A172 (cell line): ENCODE data around the gene PEX3. TPM values are rescaled to one million over a fixed set of nuclear protein-coding genes. Genes with fewer than 3 reads are reported as not detected.
A peak's percentile ranks its signal among the peaks of the same experiment; 100 is the strongest.
"Not testable (repeated sequence)": the region's sequence is repeated elsewhere in the genome, so short reads cannot be mapped to it uniquely, and the experiment has no call there.

Experiments
- DNase-seq: peaks from one replicate; pipeline ENCODE4 v3.0.0-alpha.2; 2015; ENCODE audit warnings: low spot score
- total RNA-seq: library from RNA; depleted of rRNA; stranded (reverse); fragments of >200 nt; shearing (Covaris generic); gene quantifications from 2 replicates; pipeline ENCODE4 v1.2.3, GENCODE V29; 2014

The PEX3 gene
- total RNA-seq, 1 experiment from 2014 or later: 24.7 TPM

DNA sequence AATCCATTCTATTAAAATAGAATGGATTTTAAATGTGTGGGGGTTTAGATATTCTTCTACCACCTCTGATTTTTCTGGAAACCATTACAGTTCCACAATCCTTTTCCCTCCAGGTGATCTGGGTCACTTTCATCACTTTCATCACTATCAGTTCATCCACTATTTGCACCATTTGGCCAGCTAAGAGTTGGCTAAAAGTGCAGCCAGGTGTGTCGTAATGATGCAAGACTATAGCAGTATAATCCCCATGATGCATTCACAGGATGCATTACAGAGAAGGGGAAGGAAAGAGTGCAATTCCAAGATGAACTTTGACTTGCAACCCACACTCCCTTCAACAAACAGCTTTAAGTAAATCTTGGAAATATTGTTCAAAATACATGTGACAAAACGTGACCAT, 56.0 kb downstream of the PEX3 start:
- no peak for DNase-seq

DNA sequence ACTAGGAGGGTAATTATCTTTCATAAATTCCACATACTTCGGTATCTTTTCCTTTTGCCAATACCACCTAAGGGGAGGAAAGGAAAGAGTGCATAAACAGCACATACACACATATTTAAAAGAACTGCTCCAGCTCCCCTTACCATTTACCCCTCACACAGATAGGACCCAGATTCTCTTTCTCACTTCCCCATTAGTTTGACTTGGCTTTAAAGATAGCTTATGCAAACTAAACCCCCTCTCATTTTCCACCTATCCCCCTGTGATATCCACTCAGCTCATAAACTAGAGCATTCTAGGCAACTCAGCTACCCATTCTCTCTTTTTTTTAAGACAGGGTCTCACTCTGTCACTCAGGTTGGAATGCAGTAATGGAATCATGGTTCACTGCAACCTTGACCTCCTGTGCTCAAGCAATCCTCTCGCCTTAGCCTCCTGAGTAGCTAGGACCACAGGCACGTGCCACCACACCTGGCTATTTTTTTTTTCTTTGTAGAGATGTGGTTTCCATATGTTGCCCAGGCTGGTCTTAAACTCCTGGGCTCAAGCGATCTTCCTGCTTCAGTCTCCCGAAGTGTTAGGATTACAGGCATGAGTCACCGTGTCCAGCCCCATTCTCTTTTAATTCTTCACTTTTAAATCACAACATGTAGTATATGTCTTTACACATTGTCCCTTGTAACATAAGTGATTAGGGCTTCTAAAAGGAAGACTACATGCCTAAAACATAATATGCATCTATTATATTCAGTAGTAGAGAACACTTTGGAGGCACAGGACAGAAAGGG, 56.9 kb downstream of the PEX3 start:
- DNase-seq: no peak

DNA sequence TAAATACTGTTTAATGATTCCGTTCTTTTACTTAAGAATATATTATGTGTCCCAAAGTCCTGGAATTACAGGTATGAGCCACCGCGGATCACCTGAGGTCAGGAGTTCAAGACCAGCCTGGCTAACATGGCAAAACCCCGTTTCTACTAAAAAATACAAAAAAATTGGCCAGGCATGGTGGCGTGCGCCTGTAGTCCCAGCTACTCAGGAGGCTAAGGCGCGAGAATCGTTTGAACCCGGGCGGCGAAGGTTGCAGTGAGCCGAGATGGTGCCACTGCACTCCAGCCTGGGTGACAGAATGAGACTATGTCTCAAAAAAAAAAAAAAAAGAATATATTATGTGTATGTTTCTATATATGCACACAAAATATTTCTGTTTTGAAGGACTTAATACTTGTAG, 59.7 kb downstream of the PEX3 start:
- not testable (repeated sequence) for DNase-seq

DNA sequence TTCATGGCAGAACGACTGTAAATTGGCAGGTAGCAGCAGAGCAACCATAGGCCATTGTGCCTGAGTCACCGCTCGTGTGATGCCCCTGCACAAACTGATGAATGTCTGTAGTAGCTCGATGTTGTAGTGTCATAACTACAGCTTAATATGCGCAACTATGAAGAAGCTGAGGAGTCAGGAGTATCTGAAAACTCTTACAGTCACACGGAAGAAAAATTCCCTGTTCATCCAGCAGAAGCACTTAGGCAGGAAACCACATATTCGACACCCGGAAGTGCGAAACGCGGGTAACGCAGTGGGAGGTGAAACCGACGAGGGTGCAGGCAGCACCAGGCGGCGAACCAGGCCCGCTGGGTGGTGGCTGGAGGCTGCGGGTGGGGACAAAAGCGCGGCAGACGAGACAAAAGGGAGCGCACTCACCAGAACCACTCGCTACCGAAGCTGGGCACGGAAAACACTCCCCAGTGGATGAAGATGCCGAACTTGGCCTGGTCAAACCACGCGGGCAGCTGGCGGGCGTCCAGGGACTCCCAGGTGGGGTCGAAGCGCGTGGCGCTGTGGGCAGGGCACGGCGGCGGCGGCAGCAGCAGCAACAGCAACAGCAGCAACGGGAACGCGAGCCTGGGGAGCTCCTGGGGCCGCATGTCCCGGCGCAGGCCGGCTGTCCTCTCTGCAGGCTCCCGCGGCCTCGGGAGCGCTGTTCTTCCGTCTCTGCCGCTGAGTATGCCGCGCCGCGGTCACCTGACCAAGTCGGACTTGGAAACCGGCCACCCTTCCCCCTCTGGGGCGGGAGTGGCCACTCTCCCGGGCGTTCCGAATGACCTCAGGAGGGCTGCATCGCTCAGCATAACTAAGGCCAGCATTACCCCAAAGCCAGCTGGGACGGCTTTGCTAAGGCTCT, 60.6 kb downstream of the PEX3 start, which contains the start of gene FUCA2:
Gene FUCA2 (minus strand): TSS at position 730 of the 901 bp plus-strand sequence. CDS start 86 bp downstream, at position 644.
- peak; percentile 77 for DNase-seq

DNA sequence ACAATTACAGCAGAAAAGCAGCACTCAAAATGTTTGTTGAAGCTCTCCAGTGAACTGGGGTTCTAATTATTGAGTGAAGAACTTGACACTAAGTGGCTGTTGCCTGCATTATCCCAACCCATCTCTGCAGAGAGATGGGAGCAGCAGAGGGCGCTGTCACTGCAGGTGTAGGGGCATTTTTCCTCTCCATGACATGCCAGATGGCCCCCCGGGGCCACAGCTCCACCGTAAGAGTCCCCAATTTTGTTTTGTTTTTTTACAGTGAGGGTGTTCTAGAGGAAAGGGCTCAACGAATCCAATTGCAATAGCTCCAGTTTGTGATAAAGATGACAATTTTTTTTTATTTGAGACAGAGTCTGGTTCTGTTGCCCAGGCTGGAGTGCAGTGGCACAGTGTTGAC, 62.8 kb downstream of the PEX3 start:
- no peak for DNase-seq

DNA sequence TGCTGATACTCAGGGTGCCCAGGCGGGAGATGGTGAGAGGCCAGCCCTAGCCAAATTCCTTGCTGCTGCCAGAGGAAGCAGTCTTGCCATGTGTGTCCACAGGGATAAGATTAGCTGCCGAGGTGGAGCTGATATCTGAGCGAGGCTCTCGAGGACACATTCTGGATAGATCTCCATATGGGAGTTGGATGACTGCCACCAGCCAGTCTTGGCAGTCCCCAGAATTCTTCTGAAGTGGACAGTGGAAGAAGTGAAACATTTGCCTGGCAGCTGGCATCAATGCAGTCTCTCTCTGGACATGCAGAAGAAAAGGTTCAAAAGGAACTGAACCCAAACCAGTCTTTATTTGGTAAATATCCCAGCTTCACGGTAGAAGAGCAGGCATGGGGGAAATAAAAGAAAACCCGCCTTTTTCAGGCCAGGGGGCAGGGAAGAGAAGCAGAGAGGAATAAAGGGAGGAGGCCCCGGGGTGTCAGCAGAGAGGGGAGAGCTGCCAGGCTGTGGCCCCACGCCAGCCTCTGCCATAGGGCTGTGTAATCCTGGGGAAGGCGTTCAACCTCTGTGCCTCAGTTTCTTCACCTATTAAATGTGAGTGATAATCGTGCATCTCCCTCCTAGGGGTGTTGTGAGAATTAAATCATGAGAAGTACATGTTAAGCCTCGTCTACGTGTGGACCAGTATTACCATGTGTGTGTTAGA, 64.6 kb downstream of the PEX3 start:
- no peak for DNase-seq

DNA sequence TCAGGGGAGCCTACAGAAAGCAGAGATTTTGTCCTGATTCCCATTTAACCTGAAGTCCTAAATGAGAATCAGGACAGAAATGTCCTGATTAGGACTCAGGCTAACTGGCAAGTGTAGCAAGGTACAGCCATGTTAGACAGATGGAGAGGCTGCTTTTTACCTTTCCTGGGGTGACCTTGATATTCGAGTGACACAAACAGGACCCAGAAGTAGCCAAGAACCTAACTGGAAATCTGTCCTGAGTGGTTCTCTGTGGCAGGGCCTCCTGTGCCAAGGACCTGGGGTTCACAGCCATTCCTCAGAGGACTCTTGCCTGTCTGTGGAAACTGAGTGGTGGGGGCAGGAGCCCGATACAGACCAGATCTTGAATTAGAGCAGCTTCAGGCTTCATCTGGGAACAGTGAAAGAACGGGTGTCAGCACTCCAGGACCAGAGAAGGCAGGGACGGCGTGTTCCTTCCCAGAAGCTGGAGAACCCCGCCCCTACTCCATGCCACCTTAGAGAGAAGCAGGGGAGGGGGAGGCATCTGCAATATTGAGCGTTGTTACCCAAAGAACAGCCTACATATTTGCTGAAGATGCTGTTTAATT, 65.3 kb downstream of the PEX3 start:
- no peak for DNase-seq

DNA sequence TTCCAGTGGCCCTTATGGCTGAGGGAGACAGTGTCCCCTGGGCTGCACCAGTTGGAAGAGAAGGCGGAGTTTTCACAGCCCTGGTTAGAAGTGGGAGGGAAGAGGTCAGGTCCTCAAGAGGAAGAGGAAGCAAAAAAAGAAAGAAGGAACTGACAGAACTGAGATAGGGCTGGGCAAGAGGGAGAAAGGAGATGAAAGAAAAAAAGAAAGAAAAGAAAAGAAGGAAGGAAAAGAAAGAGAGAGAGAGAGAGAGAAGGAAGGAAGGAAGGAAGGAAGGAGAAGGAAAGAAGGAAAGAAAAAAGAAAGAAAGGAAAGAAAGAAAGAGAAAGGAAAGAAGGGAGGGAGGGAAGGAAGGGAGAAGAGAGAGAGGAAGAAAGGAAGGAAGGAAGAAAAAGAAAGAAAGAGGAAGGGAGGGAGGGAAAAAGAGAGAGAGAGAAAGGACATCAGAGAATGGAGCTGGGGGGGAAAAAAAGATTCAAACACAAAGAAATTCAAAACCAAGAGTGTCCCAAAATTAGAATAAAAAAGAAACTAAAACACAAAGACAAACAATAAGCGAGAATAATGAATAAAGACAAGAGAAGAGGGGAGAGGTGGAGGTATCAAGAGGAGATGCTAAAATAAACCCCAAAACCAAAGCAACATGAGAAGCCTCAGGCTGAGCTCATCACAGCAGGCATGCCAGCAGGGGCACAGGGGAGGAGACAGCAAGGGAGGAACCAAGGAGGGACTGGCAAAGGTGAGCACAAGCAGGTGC, 66.3 kb downstream of the PEX3 start:
- DNase-seq: no peak

DNA sequence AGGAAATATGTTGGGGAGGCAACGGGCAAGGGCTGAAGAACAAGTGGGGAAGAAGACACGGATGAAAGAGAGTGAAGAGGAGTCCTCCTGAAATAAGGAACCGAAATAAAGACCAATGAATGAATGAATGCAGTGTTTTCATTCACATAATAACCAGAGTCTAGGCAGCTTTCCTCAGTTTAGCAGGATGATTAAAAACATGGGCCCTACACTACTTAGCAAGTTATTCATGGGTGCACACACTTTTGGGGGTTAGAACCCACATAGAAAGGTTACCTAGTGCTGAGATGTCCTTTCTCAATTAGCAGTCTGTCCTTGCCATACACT, 66.8 kb downstream of the PEX3 start:
- no peak for DNase-seq

DNA sequence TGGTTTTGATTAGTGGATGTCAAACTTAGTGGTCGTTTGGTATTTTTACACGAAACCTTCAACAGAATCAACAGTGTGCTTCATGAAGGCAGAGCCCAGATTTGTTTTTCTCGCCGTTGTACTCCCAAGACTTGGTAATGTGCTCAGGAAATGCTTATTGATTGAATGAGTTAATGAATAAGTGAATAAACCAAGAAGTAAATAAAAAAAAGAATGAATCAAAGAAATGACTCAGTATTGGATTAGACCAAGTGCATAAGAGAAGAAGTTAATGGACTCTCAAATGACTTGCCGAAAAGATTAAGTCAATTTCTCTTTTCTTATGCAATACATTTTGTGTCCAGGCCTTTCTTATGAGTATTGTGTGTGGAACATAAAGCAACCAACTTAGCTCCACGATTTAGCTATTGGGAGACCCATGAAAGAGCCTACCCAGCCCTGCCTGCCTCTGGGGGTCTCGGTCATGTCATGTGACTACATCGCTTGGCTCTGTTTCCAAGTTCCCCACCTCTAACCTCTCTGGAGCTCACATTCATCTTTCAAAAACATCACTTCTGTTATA, 71.5 kb downstream of the PEX3 start:
- DNase-seq: no peak

DNA sequence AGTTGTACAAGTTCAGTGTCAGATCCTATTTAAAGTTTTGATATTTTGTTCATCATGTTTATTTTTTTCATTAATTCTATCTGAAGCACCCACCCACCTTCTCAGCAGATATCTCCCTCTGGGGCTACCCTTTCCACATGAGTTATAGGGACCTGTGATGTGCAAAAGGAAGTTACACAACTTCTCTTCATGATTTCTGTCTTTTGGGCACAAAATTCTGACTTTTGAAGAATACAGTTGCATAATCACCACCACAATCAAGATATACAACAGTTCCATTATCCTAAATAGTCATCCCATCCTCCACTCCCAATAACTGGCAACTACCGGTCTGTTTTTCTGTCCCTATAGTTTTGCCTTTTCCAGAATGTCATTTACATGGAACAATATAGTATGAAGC, 74.8 kb downstream of the PEX3 start:
- no peak for DNase-seq

DNA sequence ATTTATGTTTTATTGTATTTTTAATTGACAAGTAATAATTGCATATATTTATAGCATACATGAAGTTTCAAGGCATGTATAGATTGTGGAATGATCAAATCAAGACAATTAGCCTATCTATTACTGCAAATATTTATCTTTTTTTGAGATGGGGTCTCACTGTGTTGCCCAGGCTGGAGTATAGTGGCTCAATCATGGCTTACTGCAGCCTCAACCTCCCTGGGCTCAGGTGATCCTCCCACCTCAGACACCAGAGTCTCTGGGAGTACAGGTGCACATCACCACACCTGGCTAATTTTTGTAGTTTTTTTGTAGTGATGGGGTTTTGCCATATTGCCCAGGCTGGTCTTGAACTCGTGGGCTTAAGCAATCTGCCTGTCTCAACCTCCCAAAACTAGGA, 77.1 kb downstream of the PEX3 start:
- no peak for DNase-seq

DNA sequence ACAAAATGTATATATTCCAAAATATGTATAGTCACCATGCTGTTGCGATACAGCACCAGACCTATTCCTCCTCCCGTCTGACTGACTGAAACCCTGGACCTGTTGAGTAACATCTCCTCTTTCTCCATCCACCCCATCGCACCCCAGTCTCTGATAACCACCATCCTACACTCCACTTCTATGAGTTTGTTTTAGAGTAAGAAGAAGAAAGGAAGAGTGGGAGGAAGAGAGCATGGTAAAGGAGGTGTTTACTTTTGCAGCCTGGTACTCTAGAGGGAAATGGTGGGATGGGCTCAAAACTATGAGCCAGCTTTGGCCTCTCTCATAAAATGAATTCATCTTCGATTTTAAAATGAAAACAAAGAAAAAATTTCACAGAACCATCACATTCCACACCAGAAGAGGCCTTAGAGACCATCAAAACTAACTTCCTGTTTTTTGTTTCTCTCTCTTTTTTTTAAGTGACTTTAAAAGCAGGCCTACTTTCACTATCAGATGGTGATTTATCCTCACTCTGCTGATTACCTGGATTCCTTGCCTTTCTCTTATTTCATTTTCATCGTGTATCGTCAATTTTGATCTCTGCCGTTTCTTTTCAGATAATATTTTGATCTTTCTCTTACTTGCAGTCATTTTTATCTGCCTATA, 77.7 kb downstream of the PEX3 start:
- no peak for DNase-seq

DNA sequence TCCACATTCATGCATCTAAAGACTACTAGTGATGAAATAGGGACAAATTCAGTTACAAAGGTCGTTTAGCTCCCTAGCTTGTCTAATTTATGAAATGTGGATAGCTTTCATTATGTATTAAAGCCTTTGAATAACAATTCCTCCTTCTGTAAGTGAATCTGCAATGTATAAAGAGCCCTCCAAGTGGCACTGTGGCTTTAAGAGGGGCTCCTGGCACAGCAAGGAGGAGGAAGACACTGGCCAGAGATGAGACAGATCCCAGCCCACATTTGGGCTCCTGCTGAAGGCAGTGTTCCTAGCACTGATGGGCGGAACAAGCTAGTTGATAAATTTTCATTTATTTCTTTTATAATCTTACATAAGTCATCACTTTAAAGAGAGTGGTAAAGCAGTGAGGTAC, 78.5 kb downstream of the PEX3 start:
- no peak for DNase-seq

DNA sequence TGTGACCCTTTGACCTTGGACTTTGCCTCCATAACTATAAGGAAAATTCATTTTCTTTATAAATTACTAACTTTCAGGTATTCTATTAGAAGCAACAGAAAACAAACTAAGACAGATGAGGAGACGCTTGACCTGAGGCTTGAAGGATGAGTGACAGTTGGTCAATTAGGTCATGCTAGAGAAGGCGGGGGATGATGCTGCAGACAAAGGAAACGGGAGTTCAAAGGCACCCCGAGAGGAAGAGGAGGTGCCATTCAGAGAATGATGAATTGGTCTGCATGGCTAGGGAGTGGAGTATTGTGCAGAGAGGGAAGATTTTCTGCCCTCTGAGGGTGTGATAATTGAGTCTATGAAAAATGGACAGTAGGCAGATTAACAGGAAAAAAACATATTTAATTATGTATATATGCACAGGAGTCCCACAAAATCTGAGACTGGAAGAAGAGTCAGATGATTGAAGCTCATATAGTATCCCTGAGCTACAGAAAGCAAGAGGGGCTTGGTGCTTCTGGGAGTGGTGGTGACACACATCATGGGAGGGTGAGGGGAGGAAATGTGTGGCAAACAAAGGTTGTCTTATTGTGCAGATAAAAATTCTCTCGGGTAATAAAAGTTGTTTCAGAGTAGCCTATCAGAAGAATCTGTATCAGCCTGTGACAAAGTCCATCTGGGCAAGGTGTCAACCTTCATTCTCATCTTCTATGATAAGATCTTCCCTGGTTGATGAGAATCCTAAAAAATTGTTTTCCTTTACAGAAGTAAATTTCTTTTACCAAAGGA, 81.3 kb downstream of the PEX3 start:
- no peak for DNase-seq

DNA sequence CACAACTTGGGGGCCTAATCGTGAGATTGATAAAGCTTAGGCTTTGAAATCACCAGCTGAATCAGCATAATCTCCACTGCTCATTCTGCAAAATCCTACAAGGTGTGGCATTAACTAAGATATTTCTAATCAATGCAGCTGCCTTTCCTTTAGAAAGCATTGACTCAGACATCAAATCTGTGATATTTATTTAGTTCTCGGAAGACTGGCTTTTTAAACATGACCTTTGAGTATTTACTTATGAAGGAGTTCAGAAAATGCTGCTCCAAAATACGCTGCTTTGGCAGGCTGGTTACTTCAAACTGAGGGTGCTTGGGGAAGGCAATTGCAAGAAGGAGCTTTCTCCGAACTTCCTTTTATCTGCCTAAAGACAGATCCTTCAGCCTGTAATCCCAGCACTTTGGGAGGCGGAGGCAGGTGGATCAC, 84.6 kb downstream of the PEX3 start:
- no peak for DNase-seq

DNA sequence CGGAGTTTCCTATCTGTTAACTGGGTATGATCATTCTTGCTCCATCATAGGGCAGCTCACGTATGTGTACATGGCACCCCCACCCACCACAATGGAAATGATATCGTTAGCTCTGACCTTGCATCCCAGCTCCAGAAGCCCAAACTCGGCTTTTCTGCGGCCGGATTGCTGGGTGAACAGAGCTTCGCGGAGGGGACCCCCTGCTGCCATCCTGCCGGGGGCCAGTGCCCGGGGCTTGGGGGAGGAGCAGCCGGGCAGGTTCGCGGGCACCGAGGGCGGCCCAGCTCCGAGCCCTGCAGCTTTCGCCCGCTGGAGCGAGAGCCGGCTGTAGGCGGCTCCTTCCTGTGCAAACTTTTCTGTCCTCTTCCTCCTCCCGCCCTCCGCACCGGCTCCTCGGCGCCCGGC, 85.9 kb downstream of the PEX3 start:
- peak; percentile 19 for DNase-seq

DNA sequence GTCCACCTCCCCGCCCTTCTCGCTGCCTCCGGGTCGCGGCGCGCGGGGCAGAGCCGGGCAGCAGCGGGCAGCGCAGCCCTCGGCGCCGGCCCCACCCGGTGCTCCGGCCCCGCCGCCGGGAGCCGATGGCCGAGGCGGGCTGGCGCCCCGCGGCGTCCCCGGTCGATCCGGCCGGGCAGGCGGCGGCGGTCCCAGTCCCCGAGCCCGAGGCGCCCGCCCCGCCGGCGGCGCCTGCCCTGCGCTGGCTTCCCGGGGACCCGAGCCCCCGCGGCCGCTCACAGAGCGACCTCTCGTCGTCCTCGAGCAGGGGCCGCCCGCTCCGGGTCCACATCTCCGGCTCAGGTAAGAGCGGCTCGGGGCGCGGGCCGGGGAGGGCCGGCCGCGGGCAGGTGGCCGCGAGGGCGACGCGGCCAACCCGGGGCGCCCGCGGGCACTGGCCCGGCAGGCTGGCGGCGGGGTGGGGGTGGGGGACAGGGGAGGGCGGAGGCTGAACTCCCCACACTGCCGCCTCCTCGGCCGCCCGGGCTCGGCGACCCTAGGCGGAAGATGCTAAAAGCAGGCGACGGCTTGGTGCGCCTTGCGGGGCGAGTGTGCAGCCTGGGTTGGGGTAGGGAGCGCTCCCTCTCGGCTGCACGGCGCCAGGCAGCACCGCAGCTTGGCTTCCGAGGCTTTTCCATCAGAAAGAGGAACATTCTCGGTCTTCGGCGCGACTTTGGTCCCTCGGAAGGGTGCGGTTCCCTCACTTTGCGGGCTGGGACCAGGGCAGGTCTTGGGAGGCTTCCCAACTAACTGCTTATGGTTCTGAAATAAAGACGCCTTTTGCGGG, 86.5 kb downstream of the PEX3 start:
- DNase-seq: peak; percentile 34

DNA sequence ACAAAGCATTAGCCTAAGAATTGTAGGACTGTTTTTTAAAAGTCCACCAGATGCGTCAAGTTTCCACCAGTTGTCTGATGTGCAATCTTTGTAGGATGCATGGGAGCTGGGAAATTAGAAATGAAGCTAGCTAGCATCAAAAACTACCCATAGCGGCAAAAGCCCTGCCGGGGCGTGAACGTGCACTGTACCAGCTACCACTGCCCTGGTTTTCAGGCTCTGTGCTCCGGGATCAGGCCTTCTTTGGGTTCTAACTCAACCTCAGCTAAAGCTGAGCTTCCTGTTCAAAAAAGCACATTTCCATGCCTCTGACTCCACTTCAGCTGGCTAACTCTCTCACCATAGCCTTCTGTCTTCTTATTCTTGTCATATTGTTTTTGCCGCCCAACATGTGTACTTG, 87.8 kb downstream of the PEX3 start:
- DNase-seq: no peak
